ENCODE data around the gene ITPR1.

ITPR1 gene

GRCh38 chr3:4514916-4515315, 21.8 kb downstream of the ITPR1 start:
- TF ChIP-seq SIN3A (IDR thresholded peaks at IDR 0.05; ENCODE audit: borderline replicate concordance, insufficient read depth, low read length) (no peak), TAF1 (IDR thresholded peaks at IDR 0.05; ENCODE audit: borderline replicate concordance, insufficient read depth, low read length) (no peak), REST (IDR thresholded peaks at IDR 0.05; ENCODE audit: insufficient read depth in 1 of 2, low read depth in 2 of 2, low read length in 2 of 2) (no peak), FOXP2 (optimal IDR thresholded peaks at IDR 0.05; ENCODE audit: borderline replicate concordance, extremely low read depth, extremely low read length, insufficient read depth) (no peak), POLR2AphosphoS5 (IDR thresholded peaks at IDR 0.05; ENCODE audit: low read depth, low read length) (no peak)

GRCh38 chr3:4515916-4516579, 22.9 kb downstream of the ITPR1 start:
- no peak for TF ChIP-seq TAF1 (IDR thresholded peaks at IDR 0.05; ENCODE audit: borderline replicate concordance, insufficient read depth, low read length)
- TF ChIP-seq REST (IDR thresholded peaks at IDR 0.05; ENCODE audit: insufficient read depth in 1 of 2, low read depth in 2 of 2, low read length in 2 of 2): no peak
- no peak for TF ChIP-seq SIN3A (IDR thresholded peaks at IDR 0.05; ENCODE audit: borderline replicate concordance, insufficient read depth, low read length)
- no peak for TF ChIP-seq POLR2AphosphoS5 (IDR thresholded peaks at IDR 0.05; ENCODE audit: low read depth, low read length)
- no peak for TF ChIP-seq FOXP2 (optimal IDR thresholded peaks at IDR 0.05; ENCODE audit: borderline replicate concordance, extremely low read depth, extremely low read length, insufficient read depth)

GRCh38 chr3:4517093-4517492, 23.9 kb downstream of the ITPR1 start:
- TF ChIP-seq REST (IDR thresholded peaks at IDR 0.05; ENCODE audit: insufficient read depth in 1 of 2, low read depth in 2 of 2, low read length in 2 of 2) (no peak), TAF1 (IDR thresholded peaks at IDR 0.05; ENCODE audit: borderline replicate concordance, insufficient read depth, low read length) (no peak)

- TF ChIP-seq FOXP2 (optimal IDR thresholded peaks at IDR 0.05; ENCODE audit: borderline replicate concordance, extremely low read depth, extremely low read length, insufficient read depth): no peak
- TF ChIP-seq SIN3A (IDR thresholded peaks at IDR 0.05; ENCODE audit: borderline replicate concordance, insufficient read depth, low read length): no peak
- TF ChIP-seq TAF1 (IDR thresholded peaks at IDR 0.05; ENCODE audit: borderline replicate concordance, insufficient read depth, low read length): no peak
These were observed 24.6 kb downstream of the ITPR1 start for GRCh38 chr3:4517643-4518311.

GRCh38 chr3:4520033-4520816, 27.1 kb downstream of the ITPR1 start:
- no peak for TF ChIP-seq TAF1 (IDR thresholded peaks at IDR 0.05; ENCODE audit: borderline replicate concordance, insufficient read depth, low read length)
- no peak for TF ChIP-seq FOXP2 (optimal IDR thresholded peaks at IDR 0.05; ENCODE audit: borderline replicate concordance, extremely low read depth, extremely low read length, insufficient read depth)
- TF ChIP-seq POLR2AphosphoS5 (IDR thresholded peaks at IDR 0.05; ENCODE audit: low read depth, low read length): no peak
- no peak for TF ChIP-seq REST (IDR thresholded peaks at IDR 0.05; ENCODE audit: insufficient read depth in 1 of 2, low read depth in 2 of 2, low read length in 2 of 2)
- no peak for TF ChIP-seq SIN3A (IDR thresholded peaks at IDR 0.05; ENCODE audit: borderline replicate concordance, insufficient read depth, low read length)

Measured in PFSK-1 (cell line).